Right cardiac atrium (tissue), 5 donors: ENCODE measurements around the gene ENO1. TPM values are rescaled to one million over a fixed set of nuclear protein-coding genes. Genes with fewer than 3 reads are reported as not detected.

Experiments used
- microRNA-seq, 2 donors: library from miRNA; unstranded; fragments of <30 nt; microRNA quantifications; one replicate each; pipeline ENCODE4 v1.2.0, GENCODE V29; 2020 to 2021
- polyA plus RNA-seq: library from polyadenylated mRNA; stranded (reverse); fragments of 200-250 nt; gene quantifications from one replicate; pipeline ENCODE4 v1.2.3, GENCODE V29; 2013
- total RNA-seq, 4 donors: library from RNA; stranded (reverse); fragmentation: NEBNext Ultra II Directional; extraction: Animal tissue kit (Norgen Biotek cat#: 25700); gene quantifications; one replicate each; pipeline ENCODE4 v1.2.1, GENCODE V29; 2021
- donor health status: healthy with polysubstance abuse.
- donor health status: DM: no; HTN: yes; CAD: no.
- donor health status: DM: no; HTN: no; CAD: no.
- donor health status: DM: no; HTN: yes; CAD: no; lungs with severe emphysema.
- donor health status: DM: yes; HTN: yes; CAD: no.

Gene ENO1
- total and polyA plus RNA-seq, 5 donors: 138 to 335 (median 205) TPM

Small RNA genes lying within 50 kb of the gene (microRNA-seq; reads per million reads assigned to microRNA genes)
- 0 reads per million in 2 donors for gene MIR6728

Other genes with a start within 250 kb of the ENO1 start
- 100 to 1,000 TPM; 155 to 175 (median 162) TPM for gene RERE, start 61.0 kb downstream of the ENO1 start, total RNA-seq
- gene RERE, start 61.0 kb downstream of the ENO1 start, polyA plus RNA-seq: 72.4 TPM
- not detected for gene CA6, start 67.2 kb upstream of the ENO1 start, total RNA-seq
- gene CA6, start 67.2 kb upstream of the ENO1 start, polyA plus RNA-seq: not detected
- not detected for gene SLC2A7, start 147.7 kb upstream of the ENO1 start, total RNA-seq
- gene SLC2A7, start 147.7 kb upstream of the ENO1 start, polyA plus RNA-seq: not detected
- 1 to 10 TPM in 3 of 4 donors, under 1 TPM in 1; 0.93 to 3.6 (median 2.7) TPM for gene SLC2A5, start 190.9 kb upstream of the ENO1 start, total RNA-seq
- 2.2 TPM for gene SLC2A5, start 190.9 kb upstream of the ENO1 start, polyA plus RNA-seq